SKM-1 (cell line): ENCODE data around the gene SLU7.
A peak's percentile ranks its signal among the peaks of the same experiment; 100 is the strongest.
"Not testable (repeated sequence)": the region's sequence is repeated elsewhere in the genome, so short reads cannot be mapped to it uniquely, and the experiment has no call there.

ENCODE experiments used
- DNase-seq: peaks from one replicate; lab custom pipeline; 2025; ENCODE audit not compliant: unreplicated experiment; lab: John Stamatoyannopoulos, UW

SLU7 gene

GRCh38 chr5:160451281-160451680 lies 32.4 kb upstream of the SLU7 start:
- DNase-seq = no peak

GRCh38 chr5:160450164-160450932 lies 31.5 kb upstream of the SLU7 start:
- DNase-seq = no peak

GRCh38 chr5:160449458-160449857 lies 30.6 kb upstream of the SLU7 start:
- DNase-seq = no peak

GRCh38 chr5:160448886-160449285 lies 30.0 kb upstream of the SLU7 start:
- no peak for DNase-seq

- DNase-seq = no peak
Measured at GRCh38 chr5:160445751-160446150, 26.9 kb upstream of the SLU7 start.

GRCh38 chr5:160445132-160445531 lies 26.3 kb upstream of the SLU7 start:
- no peak for DNase-seq

GRCh38 chr5:160444407-160444806 lies 25.5 kb upstream of the SLU7 start:
- no peak for DNase-seq

GRCh38 chr5:160442824-160443431 lies 24.0 kb upstream of the SLU7 start:
- no peak for DNase-seq

- DNase-seq = no peak
Measured at GRCh38 chr5:160441311-160441781, 22.5 kb upstream of the SLU7 start.

GRCh38 chr5:160439205-160439600 lies 20.3 kb upstream of the SLU7 start:
- peak; percentile 70 for DNase-seq

GRCh38 chr5:160438316-160439204 lies 19.7 kb upstream of the SLU7 start:
- peak; percentile 84 for DNase-seq

GRCh38 chr5:160437271-160437670 lies 18.4 kb upstream of the SLU7 start:
- DNase-seq = no peak

- not testable (repeated sequence) for DNase-seq
Measured at GRCh38 chr5:160436661-160437060, 17.8 kb upstream of the SLU7 start.

GRCh38 chr5:160436017-160436416 lies 17.1 kb upstream of the SLU7 start:
- no peak for DNase-seq

GRCh38 chr5:160435532-160435931 lies 16.7 kb upstream of the SLU7 start:
- DNase-seq = no peak

- no peak for DNase-seq
Measured at GRCh38 chr5:160434022-160434531, 15.2 kb upstream of the SLU7 start.

- no peak for DNase-seq
Measured at GRCh38 chr5:160432787-160433186, 13.9 kb upstream of the SLU7 start.

GRCh38 chr5:160432196-160432595 lies 13.3 kb upstream of the SLU7 start:
- DNase-seq = no peak

- DNase-seq = no peak
Measured at GRCh38 chr5:160427607-160428006, 8.7 kb upstream of the SLU7 start.

- no peak for DNase-seq
Measured at GRCh38 chr5:160423099-160423498, 4.2 kb upstream of the SLU7 start.

- peak; percentile 86 for DNase-seq
Measured at GRCh38 chr5:160421625-160422258, 2.9 kb upstream of the SLU7 start, which contains the start of gene PTTG1. Gene PTTG1, plus strand, starts transcription at chr5:160421855. Its CDS starts 458 bp downstream, at chr5:160422313.
